Astrocyte (in vitro differentiated cells and primary cell): ENCODE results near the gene TENM4. TPM values are rescaled to one million over a fixed set of nuclear protein-coding genes. Genes with fewer than 3 reads are reported as not detected.
A peak's percentile ranks its signal among the peaks of the same experiment; 100 is the strongest.

Source experiments
- DNase-seq: peaks from one replicate; pipeline ENCODE4 v3.0.0-alpha.2; 2010; ENCODE audit warnings: low read depth
- FAIRE-seq: peaks from 2 replicates; lab custom pipeline; 2011; peaks lifted over from hg19 to GRCh38; lab: Jason Lieb, UNC
- H2AFZ ChIP-seq: 2 replicates; pipeline ENCODE4 v1.6.0; 2012; ENCODE audit warnings: low read depth, low read length, inconsistent platforms
- H3K27ac ChIP-seq: 2 replicates; pipeline ENCODE4 v1.5.1; 2011; ENCODE audit warnings: low read depth, low read length, inconsistent platforms
- H3K27me3 ChIP-seq: 2 replicates; pipeline ENCODE4 v1.6.0; 2011; ENCODE audit warnings: low read length, inconsistent platforms; ENCODE audit not compliant: insufficient read depth
- H3K36me3 ChIP-seq: 2 replicates; pipeline ENCODE4 v1.5.1; 2011; ENCODE audit warnings: low read length, inconsistent platforms; ENCODE audit not compliant: insufficient read depth
- H3K4me1 ChIP-seq: 2 replicates; pipeline ENCODE4 v1.5.1; 2011; ENCODE audit warnings: low read length, inconsistent platforms; ENCODE audit not compliant: insufficient read depth
- H3K4me2 ChIP-seq: 2 replicates; pipeline ENCODE4 v1.6.0; 2012; ENCODE audit warnings: low read length, inconsistent platforms
- H3K4me3 ChIP-seq: 2 replicates; pipeline ENCODE4 v1.5.1; 2011; ENCODE audit warnings: low read depth, mild to moderate bottlenecking, low read length, inconsistent platforms; ENCODE audit not compliant: insufficient read depth
- H3K79me2 ChIP-seq: 2 replicates; pipeline ENCODE4 v1.6.0; 2012; ENCODE audit warnings: mild to moderate bottlenecking, low read length, inconsistent platforms; ENCODE audit not compliant: insufficient read depth
- H3K9ac ChIP-seq: 2 replicates; pipeline ENCODE4 v1.6.0; 2012; ENCODE audit warnings: mild to moderate bottlenecking, low read length, inconsistent platforms
- H3K9me3 ChIP-seq: 2 replicates; pipeline ENCODE4 v1.5.1; 2012; ENCODE audit warnings: low read depth, mild to moderate bottlenecking, low read length, inconsistent platforms; ENCODE audit not compliant: insufficient read depth
- H4K20me1 ChIP-seq: 2 replicates; pipeline ENCODE4 v1.6.0; 2012; ENCODE audit warnings: low read length, inconsistent platforms; ENCODE audit not compliant: insufficient read depth
- H3K27ac Mint-ChIP-seq: one replicate; pipeline ENCODE4 v1.8.0; 2021; ENCODE audit warnings: mild to moderate bottlenecking, mixed read lengths; ENCODE audit not compliant: unreplicated experiment
- H3K27me3 Mint-ChIP-seq: one replicate; pipeline ENCODE4 v1.8.0; 2021; ENCODE audit warnings: low read depth, mixed read lengths; ENCODE audit not compliant: unreplicated experiment
- H3K36me3 Mint-ChIP-seq: one replicate; pipeline ENCODE4 v1.8.0; 2021; ENCODE audit warnings: low read depth, mixed read lengths; ENCODE audit not compliant: unreplicated experiment
- H3K4me1 Mint-ChIP-seq: one replicate; pipeline ENCODE4 v1.8.0; 2021; ENCODE audit warnings: low read depth, mixed read lengths; ENCODE audit not compliant: unreplicated experiment
- H3K4me3 Mint-ChIP-seq: one replicate; pipeline ENCODE4 v1.8.0; 2021; ENCODE audit warnings: mild to moderate bottlenecking, moderate library complexity, mixed read lengths; ENCODE audit not compliant: unreplicated experiment
- H3K9me3 Mint-ChIP-seq: one replicate; pipeline ENCODE4 v1.8.0; 2021; ENCODE audit warnings: mild to moderate bottlenecking, mixed read lengths; ENCODE audit not compliant: unreplicated experiment
- EZH2 ChIP-seq: IDR thresholded peaks from 2 replicates; pipeline ENCODE4 v1.6.1; 2012; ENCODE audit warnings: mild to moderate bottlenecking, low read length, inconsistent platforms; ENCODE audit not compliant: insufficient read depth
- total RNA-seq: library from RNA; stranded (reverse); gene quantifications from 2 replicates; pipeline ENCODE4 v1.2.1, GENCODE V29; 2021
- TF ChIP-seq, protein P1 (sequence below): IDR thresholded peaks from 2 replicates; pipeline ENCODE4 v1.5.1; 2011; ENCODE audit warnings: low read depth, mild to moderate bottlenecking, inconsistent platforms, low read length, moderate library complexity; ENCODE audit not compliant: insufficient read depth

The TENM4 gene
- total RNA-seq, 1 donor from 2014 or later: 7.5 TPM

GRCh38 chr11:79113054-79113690 is 327.7 kb downstream of the TENM4 start:
- Mint-ChIP-seq H3K4me3 (peak overlapping the region; percentile 4), H3K27me3 (peaks cover 2% of the 10 kb centered on the region), H3K9me3 (peaks cover 4% of the 10 kb centered on the region), H3K4me1 (peaks cover 20% of the 10 kb centered on the region), H3K36me3 (no peaks in the 10 kb centered on the region), H3K27ac (no peak overlapping the region)
- TF ChIP-seq EZH2: no peak
- TF ChIP-seq, protein P1, sequence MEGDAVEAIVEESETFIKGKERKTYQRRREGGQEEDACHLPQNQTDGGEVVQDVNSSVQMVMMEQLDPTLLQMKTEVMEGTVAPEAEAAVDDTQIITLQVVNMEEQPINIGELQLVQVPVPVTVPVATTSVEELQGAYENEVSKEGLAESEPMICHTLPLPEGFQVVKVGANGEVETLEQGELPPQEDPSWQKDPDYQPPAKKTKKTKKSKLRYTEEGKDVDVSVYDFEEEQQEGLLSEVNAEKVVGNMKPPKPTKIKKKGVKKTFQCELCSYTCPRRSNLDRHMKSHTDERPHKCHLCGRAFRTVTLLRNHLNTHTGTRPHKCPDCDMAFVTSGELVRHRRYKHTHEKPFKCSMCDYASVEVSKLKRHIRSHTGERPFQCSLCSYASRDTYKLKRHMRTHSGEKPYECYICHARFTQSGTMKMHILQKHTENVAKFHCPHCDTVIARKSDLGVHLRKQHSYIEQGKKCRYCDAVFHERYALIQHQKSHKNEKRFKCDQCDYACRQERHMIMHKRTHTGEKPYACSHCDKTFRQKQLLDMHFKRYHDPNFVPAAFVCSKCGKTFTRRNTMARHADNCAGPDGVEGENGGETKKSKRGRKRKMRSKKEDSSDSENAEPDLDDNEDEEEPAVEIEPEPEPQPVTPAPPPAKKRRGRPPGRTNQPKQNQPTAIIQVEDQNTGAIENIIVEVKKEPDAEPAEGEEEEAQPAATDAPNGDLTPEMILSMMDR: no peak
- Histone ChIP-seq H3K9me3 (no peaks in the 10 kb centered on the region), H3K36me3 (no peaks in the 10 kb centered on the region), H3K27ac (no peak overlapping the region), H3K27me3 (no peaks in the 10 kb centered on the region), H2AFZ (no peak overlapping the region), H3K4me3 (no peak overlapping the region), H3K79me2 (no peaks in the 10 kb centered on the region), H3K9ac (no peak overlapping the region), H3K4me1 (peaks cover 2% of the 10 kb centered on the region), H4K20me1 (no peaks in the 10 kb centered on the region), H3K4me2 (peak overlapping the region; percentile 31)
- no peak for FAIRE-seq
- DNase-seq: no peak

GRCh38 chr11:79110796-79111195 is 330.0 kb downstream of the TENM4 start:
- Histone ChIP-seq H3K79me2 (no peaks in the 10 kb centered on the region), H3K4me1 (peaks cover 2% of the 10 kb centered on the region), H3K4me3 (no peak overlapping the region), H3K4me2 (no peak overlapping the region), H4K20me1 (no peaks in the 10 kb centered on the region), H2AFZ (no peak overlapping the region), H3K36me3 (no peaks in the 10 kb centered on the region), H3K9me3 (no peaks in the 10 kb centered on the region), H3K9ac (no peak overlapping the region), H3K27me3 (no peaks in the 10 kb centered on the region), H3K27ac (no peak overlapping the region)
- TF ChIP-seq EZH2: no peak
- TF ChIP-seq, protein P1: no peak
- no peak for FAIRE-seq
- Mint-ChIP-seq H3K4me3 (no peak overlapping the region), H3K27ac (no peak overlapping the region), H3K9me3 (peaks cover 2% of the 10 kb centered on the region), H3K4me1 (peaks cover 20% of the 10 kb centered on the region), H3K27me3 (peaks cover 2% of the 10 kb centered on the region), H3K36me3 (no peaks in the 10 kb centered on the region)
- peak; percentile 48 for DNase-seq

DNA sequence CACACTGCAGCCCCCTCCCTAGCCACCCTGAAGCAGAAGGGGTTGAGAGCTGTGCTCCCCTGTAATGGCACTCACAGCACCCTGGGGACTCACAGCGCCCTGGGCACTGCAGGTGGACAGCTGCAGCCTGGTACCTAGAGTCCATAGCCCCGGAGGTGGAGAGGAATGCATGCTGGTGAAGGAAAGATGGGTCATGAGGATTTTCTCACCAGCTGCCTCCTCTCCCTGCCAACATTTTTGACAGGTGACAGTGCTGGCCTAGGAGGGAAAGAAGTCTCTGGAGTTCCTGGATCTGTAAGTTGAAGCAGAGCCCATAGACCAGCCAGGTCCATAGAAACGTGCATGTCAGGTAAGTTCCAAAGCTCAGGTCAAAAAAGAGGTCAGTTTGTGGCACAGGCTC is 330.5 kb downstream of the TENM4 start:
- no peak for DNase-seq
- Mint-ChIP-seq H3K4me3 (no peak overlapping the region), H3K27me3 (peaks cover 4% of the 10 kb centered on the region), H3K4me1 (peaks cover 20% of the 10 kb centered on the region), H3K27ac (no peak overlapping the region), H3K9me3 (no peaks in the 10 kb centered on the region), H3K36me3 (no peaks in the 10 kb centered on the region)
- H3K27me3 ChIP-seq: no peaks in the 10 kb centered on the region
- FAIRE-seq: no peak
- no peak overlapping the region for H3K4me2 ChIP-seq
- no peak overlapping the region for H3K9ac ChIP-seq
- H3K4me1 ChIP-seq: peaks cover 2% of the 10 kb centered on the region
- no peaks in the 10 kb centered on the region for H3K36me3 ChIP-seq
- no peak overlapping the region for H3K4me3 ChIP-seq
- no peak for TF ChIP-seq EZH2
- TF ChIP-seq, protein P1: no peak
- no peaks in the 10 kb centered on the region for H4K20me1 ChIP-seq
- no peak overlapping the region for H3K27ac ChIP-seq
- no peaks in the 10 kb centered on the region for H3K79me2 ChIP-seq
- no peak overlapping the region for H2AFZ ChIP-seq
- no peaks in the 10 kb centered on the region for H3K9me3 ChIP-seq
